Measurements from ENCODE around the gene MARVELD2. TPM values are rescaled to one million over a fixed set of nuclear protein-coding genes. Genes with fewer than 3 reads are reported as not detected.

Gene MARVELD2
- total RNA-seq, 1 experiment from 2014 or later, result 21.6 TPM

DNA sequence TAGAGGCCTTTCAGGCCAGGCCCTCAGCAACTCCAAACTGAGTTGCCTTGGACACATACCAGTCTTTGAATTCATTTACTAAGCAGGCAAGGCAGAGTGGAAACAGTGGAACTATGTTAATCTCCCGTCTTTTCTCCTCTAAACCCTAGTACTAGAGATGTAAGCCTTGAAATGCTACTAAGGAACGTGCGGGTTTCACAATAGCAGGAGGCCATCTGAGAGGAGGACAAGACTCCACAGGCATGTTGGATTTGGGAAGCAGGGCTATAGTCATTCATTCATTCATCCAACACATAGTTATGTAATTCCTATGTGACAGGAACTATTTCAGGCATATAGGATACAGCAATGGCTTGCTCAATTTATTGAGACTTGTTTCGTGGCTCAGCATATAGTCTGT, 74.3 kb downstream of the MARVELD2 start:
- DNase-seq (ENCODE audit: low read depth, low spot score) (no peak), ATAC-seq (no peak)
- Histone ChIP-seq H3K36me3 (ENCODE audit: control insufficient read depth in 1 of 2, insufficient read depth in 2 of 2, low read length in 2 of 2) (no peaks in the 10 kb centered on the region), H3K27ac (ENCODE audit: low read depth, low read length) (no peak overlapping the region), H3K4me1 (ENCODE audit: control insufficient read depth in 1 of 2, insufficient read depth in 2 of 2, low read length in 2 of 2) (peaks cover under 1 to 13% of the 10 kb centered on the region in 2 experiments), H3K4me3 (replicated peaks in 1 of 2; ENCODE audit: low read depth in 1 of 2, low read length in 2 of 2) (no peak overlapping the region), H3K9me3 (ENCODE audit: control insufficient read depth in 1 of 2, insufficient read depth in 1 of 2, low read depth in 1 of 2, low read length in 2 of 2) (no peaks in the 10 kb centered on the region), H3K4me2 (ENCODE audit: low read length) (no peak overlapping the region), H3K79me2 (ENCODE audit: insufficient read depth, low read length) (peaks cover 16% of the 10 kb centered on the region), H3K9me2 (ENCODE audit: insufficient read depth) (no peaks in the 10 kb centered on the region), H3K27me3 (ENCODE audit: insufficient read depth, low read length) (no peaks in the 10 kb centered on the region), H3K9ac (ENCODE audit: low read length) (no peak overlapping the region), H4K20me1 (ENCODE audit: insufficient read depth) (no peaks in the 10 kb centered on the region), H2AFZ (ENCODE audit: low read depth, low read length, poor library complexity, severe bottlenecking) (no peak overlapping the region)
- TF ChIP-seq TCF7L2 (IDR thresholded peaks at IDR 0.05; ENCODE audit: borderline replicate concordance, extremely low read depth, insufficient read depth, insufficient read length) (no peak), CEBPB (IDR thresholded peaks at IDR 0.05; ENCODE audit: low read depth) (no peak), RAD21 (IDR thresholded peaks at IDR 0.05; ENCODE audit: low read depth) (no peak), CTCF (IDR thresholded peaks at IDR 0.05 in 2 of 3, conservative IDR thresholded peaks at IDR 0.05 in 1 of 3; ENCODE audit: borderline replicate concordance in 1 of 3, insufficient read depth in 1 of 3, low read depth in 2 of 3, low read length in 2 of 3) (no peak)
- TF ChIP-seq, protein P1, sequence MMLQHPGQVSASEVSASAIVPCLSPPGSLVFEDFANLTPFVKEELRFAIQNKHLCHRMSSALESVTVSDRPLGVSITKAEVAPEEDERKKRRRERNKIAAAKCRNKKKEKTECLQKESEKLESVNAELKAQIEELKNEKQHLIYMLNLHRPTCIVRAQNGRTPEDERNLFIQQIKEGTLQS (IDR thresholded peaks at IDR 0.05), result no peak
- TF ChIP-seq, protein P2, sequence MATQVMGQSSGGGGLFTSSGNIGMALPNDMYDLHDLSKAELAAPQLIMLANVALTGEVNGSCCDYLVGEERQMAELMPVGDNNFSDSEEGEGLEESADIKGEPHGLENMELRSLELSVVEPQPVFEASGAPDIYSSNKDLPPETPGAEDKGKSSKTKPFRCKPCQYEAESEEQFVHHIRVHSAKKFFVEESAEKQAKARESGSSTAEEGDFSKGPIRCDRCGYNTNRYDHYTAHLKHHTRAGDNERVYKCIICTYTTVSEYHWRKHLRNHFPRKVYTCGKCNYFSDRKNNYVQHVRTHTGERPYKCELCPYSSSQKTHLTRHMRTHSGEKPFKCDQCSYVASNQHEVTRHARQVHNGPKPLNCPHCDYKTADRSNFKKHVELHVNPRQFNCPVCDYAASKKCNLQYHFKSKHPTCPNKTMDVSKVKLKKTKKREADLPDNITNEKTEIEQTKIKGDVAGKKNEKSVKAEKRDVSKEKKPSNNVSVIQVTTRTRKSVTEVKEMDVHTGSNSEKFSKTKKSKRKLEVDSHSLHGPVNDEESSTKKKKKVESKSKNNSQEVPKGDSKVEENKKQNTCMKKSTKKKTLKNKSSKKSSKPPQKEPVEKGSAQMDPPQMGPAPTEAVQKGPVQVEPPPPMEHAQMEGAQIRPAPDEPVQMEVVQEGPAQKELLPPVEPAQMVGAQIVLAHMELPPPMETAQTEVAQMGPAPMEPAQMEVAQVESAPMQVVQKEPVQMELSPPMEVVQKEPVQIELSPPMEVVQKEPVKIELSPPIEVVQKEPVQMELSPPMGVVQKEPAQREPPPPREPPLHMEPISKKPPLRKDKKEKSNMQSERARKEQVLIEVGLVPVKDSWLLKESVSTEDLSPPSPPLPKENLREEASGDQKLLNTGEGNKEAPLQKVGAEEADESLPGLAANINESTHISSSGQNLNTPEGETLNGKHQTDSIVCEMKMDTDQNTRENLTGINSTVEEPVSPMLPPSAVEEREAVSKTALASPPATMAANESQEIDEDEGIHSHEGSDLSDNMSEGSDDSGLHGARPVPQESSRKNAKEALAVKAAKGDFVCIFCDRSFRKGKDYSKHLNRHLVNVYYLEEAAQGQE (IDR thresholded peaks at IDR 0.05; ENCODE audit: low read depth), result no peak
- no TSS peak for BruUV-seq (replicated peaks)
- ChIA-PET CTCF (no interaction called here), POLR2A (no interaction called here), RAD21 (ENCODE audit: low non-redundant PET in 1 of 2, low total read pairs in 2 of 2, uncharacterized antibody in 2 of 2, unreplicated experiment in 2 of 2) (no interaction called here)
- intact Hi-C loops (cut with micrococcal nuclease), result no loop called here
